HL-60 (cell line): ENCODE data around the gene MAK.
A peak's percentile ranks its signal among the peaks of the same experiment; 100 is the strongest.

Source experiments
- DNase-seq, 2 experiments: peaks; one replicate each; pipeline ENCODE4 v3.0.0-alpha.2; 2010 to 2020; ENCODE audit warnings: low read depth in 1 of 2, low spot score in 1 of 2
- H3K27ac ChIP-seq: fragments of 250-450 bp; sonication (Bioruptor Pico); replicated peaks from 2 replicates; pipeline ENCODE4 v1.5.1; 2020; ENCODE audit warnings: mild to moderate bottlenecking, moderate library complexity
- H3K27me3 ChIP-seq: fragments of 250-450 bp; sonication (Bioruptor Pico); 2 replicates; pipeline ENCODE4 v1.5.1; 2021; ENCODE audit warnings: mild to moderate bottlenecking, moderate library complexity; ENCODE audit not compliant: insufficient read depth, poor library complexity, severe bottlenecking
- H3K4me3 ChIP-seq: replicated peaks from 2 replicates; pipeline ENCODE4 v1.5.1; 2011; ENCODE audit warnings: mild to moderate bottlenecking, control low read depth, low read length; ENCODE audit not compliant: insufficient read depth
- GABPA ChIP-seq: IDR thresholded peaks from 2 replicates; pipeline ENCODE4 v1.6.1; 2012; ENCODE audit warnings: low read depth
- POLR2AphosphoS5 ChIP-seq: IDR thresholded peaks from 2 replicates; pipeline ENCODE4 v1.6.1; 2012; ENCODE audit warnings: low read depth
- SPI1 ChIP-seq: IDR thresholded peaks from 2 replicates; pipeline ENCODE4 v1.6.1; 2012; ENCODE audit warnings: low read depth, mild to moderate bottlenecking, borderline replicate concordance
- TF ChIP-seq, protein P1 (sequence below): IDR thresholded peaks from one replicate; pipeline ENCODE4 v1.5.1; 2011; ENCODE audit warnings: low read length, control low read depth, inconsistent platforms; ENCODE audit not compliant: insufficient read depth
- TF ChIP-seq, protein P2 (sequence below): IDR thresholded peaks from 2 replicates; pipeline ENCODE4 v1.6.1; 2012; ENCODE audit warnings: low read depth; ENCODE audit not compliant: insufficient replicate concordance

Gene MAK

DNA sequence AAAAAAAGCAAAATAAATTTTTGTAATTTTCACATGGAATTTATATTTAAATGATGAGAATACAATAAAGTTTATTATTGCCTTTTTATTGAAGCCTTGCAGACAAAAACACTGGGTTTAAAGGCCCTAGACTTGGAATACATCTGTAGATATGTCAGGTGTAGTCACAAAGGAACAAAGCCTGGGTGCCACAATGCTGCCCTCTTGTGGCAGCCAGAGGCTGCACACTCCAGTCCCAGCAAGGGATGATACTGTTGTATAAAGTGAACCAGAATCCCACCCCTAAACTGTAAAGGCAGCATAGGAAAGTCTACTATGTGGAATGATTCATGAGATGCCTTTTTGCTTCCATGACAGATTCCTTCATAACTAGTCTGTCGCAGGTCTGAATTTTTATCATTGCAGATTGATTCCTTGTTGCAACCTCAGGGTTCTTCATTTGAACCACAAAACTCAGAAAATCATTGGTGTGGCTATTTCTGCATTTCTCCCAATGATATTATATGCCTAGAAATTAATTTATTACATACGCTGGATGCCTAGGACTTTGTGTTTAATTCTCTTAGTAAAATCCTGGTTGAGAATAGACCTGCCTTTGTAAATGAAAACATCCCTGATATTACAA is 37.0 kb downstream of the MAK start:
- Histone ChIP-seq H3K4me3 (no peak overlapping the region), H3K27ac (no peak overlapping the region), H3K27me3 (no peaks in the 10 kb centered on the region)
- peak; percentile 28 to 68 for DNase-seq
- TF ChIP-seq, protein P1, sequence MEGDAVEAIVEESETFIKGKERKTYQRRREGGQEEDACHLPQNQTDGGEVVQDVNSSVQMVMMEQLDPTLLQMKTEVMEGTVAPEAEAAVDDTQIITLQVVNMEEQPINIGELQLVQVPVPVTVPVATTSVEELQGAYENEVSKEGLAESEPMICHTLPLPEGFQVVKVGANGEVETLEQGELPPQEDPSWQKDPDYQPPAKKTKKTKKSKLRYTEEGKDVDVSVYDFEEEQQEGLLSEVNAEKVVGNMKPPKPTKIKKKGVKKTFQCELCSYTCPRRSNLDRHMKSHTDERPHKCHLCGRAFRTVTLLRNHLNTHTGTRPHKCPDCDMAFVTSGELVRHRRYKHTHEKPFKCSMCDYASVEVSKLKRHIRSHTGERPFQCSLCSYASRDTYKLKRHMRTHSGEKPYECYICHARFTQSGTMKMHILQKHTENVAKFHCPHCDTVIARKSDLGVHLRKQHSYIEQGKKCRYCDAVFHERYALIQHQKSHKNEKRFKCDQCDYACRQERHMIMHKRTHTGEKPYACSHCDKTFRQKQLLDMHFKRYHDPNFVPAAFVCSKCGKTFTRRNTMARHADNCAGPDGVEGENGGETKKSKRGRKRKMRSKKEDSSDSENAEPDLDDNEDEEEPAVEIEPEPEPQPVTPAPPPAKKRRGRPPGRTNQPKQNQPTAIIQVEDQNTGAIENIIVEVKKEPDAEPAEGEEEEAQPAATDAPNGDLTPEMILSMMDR, result peak; percentile 99
- TF ChIP-seq GABPA (no peak), SPI1 (no peak)
- TF ChIP-seq, protein P2, sequence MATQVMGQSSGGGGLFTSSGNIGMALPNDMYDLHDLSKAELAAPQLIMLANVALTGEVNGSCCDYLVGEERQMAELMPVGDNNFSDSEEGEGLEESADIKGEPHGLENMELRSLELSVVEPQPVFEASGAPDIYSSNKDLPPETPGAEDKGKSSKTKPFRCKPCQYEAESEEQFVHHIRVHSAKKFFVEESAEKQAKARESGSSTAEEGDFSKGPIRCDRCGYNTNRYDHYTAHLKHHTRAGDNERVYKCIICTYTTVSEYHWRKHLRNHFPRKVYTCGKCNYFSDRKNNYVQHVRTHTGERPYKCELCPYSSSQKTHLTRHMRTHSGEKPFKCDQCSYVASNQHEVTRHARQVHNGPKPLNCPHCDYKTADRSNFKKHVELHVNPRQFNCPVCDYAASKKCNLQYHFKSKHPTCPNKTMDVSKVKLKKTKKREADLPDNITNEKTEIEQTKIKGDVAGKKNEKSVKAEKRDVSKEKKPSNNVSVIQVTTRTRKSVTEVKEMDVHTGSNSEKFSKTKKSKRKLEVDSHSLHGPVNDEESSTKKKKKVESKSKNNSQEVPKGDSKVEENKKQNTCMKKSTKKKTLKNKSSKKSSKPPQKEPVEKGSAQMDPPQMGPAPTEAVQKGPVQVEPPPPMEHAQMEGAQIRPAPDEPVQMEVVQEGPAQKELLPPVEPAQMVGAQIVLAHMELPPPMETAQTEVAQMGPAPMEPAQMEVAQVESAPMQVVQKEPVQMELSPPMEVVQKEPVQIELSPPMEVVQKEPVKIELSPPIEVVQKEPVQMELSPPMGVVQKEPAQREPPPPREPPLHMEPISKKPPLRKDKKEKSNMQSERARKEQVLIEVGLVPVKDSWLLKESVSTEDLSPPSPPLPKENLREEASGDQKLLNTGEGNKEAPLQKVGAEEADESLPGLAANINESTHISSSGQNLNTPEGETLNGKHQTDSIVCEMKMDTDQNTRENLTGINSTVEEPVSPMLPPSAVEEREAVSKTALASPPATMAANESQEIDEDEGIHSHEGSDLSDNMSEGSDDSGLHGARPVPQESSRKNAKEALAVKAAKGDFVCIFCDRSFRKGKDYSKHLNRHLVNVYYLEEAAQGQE, result no peak

DNA sequence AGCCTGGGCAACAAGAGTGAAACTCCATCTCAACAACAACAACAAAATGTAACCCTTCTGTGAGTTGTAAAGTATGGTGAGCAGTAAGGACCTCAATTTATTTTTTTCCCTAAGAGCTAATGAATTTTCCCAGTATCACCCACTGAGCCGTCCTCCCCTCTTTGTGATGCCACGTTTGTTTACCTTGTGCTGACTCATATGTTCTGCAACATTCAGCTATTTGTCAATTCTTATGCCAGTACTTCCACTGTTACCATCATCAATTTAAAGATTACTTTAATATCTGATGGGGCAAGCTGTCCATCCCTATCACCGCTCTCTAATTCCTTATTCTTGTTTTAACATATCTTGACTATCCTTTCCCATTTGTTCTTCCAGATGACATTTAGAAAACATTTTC is 37.5 kb downstream of the MAK start:
- Histone ChIP-seq H3K27ac (no peak overlapping the region), H3K27me3 (no peaks in the 10 kb centered on the region), H3K4me3 (no peak overlapping the region)
- no peak for DNase-seq
- TF ChIP-seq SPI1 (no peak), GABPA (no peak), POLR2AphosphoS5 (no peak)
- TF ChIP-seq, protein P1, result no peak
- TF ChIP-seq, protein P2, result no peak

DNA sequence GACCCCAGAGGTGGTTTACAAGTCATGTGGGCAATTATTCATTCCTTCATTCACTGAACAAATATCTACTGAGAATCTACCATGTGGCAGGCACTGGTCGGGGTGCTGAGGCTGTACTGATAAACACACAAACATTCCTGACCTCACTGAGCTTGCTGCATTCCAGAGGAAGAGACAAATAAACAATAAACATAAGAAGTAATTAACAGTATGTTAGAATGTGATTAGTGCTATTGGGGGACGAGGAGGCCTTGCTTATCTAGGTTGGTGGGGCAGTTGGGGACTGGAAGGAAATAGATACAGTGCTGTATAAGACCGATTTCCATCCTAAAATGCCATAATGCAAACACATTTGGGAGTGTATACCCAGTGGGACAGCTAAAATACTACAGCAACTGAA is 44.1 kb downstream of the MAK start:
- no peaks in the 10 kb centered on the region for H3K27me3 ChIP-seq
- DNase-seq, result no peak
- TF ChIP-seq, protein P1, result no peak
- no peak for TF ChIP-seq POLR2AphosphoS5
- TF ChIP-seq GABPA, result no peak
- TF ChIP-seq, protein P2, result no peak
- TF ChIP-seq SPI1, result no peak
- H3K4me3 ChIP-seq, result no peak overlapping the region
- no peak overlapping the region for H3K27ac ChIP-seq
